ENCODE results near the gene PCDH7.

Gene PCDH7

GRCh38 chr4:30720021-30720660 is at the start of gene PCDH7:
PCDH7 (plus strand) TSS chr4:30720369; CDS start chr4:30721423, 1,054 bp downstream.
- no peak for DNase-seq

GRCh38 chr4:30671926-30672448 is 48.2 kb upstream of the PCDH7 start:
- DNase-seq, result no peak

- no peak for DNase-seq
Measured at GRCh38 chr4:30696191-30696590, 24.0 kb upstream of the PCDH7 start.

GRCh38 chr4:30714408-30715031 is 5.6 kb upstream of the PCDH7 start:
- DNase-seq, result no peak

GRCh38 chr4:30716158-30716557 is 4.0 kb upstream of the PCDH7 start:
- DNase-seq, result no peak

GRCh38 chr4:30716681-30717207 is 3.4 kb upstream of the PCDH7 start:
- no peak for DNase-seq

- DNase-seq, result no peak
Measured at GRCh38 chr4:30717208-30718020, 2.8 kb upstream of the PCDH7 start.

- DNase-seq, result no peak
Measured at GRCh38 chr4:30718021-30718542, 2.1 kb upstream of the PCDH7 start.

- no peak for DNase-seq
Measured at GRCh38 chr4:30718641-30719453, 1.3 kb upstream of the PCDH7 start.

GRCh38 chr4:30719454-30720020 is 632 bp upstream of the PCDH7 start:
- no peak for DNase-seq

GRCh38 chr4:30720661-30721184 is 554 bp downstream of the PCDH7 start:
- DNase-seq, result no peak

- no peak for DNase-seq
Measured at GRCh38 chr4:30721185-30722091, 1.3 kb downstream of the PCDH7 start.

GRCh38 chr4:30722092-30722358 is 1.9 kb downstream of the PCDH7 start:
- DNase-seq, result no peak

GRCh38 chr4:30722359-30723200 is 2.4 kb downstream of the PCDH7 start:
- DNase-seq, result no peak

- DNase-seq, result no peak
Measured at GRCh38 chr4:30723201-30723955, 3.2 kb downstream of the PCDH7 start.

GRCh38 chr4:30724247-30724646 is 4.1 kb downstream of the PCDH7 start:
- no peak for DNase-seq

GRCh38 chr4:30725562-30725961 is 5.4 kb downstream of the PCDH7 start:
- DNase-seq, result no peak

- no peak for DNase-seq
Measured at GRCh38 chr4:30726090-30726675, 6.0 kb downstream of the PCDH7 start.

GRCh38 chr4:30727409-30727808 is 7.2 kb downstream of the PCDH7 start:
- DNase-seq, result no peak

Data from CD4-positive, alpha-beta T cell treated with Interleukin-6 for 4 hours (primary cell).